Neural cell (in vitro differentiated cells): ENCODE results near the gene CEACAM6.

ENCODE experiments used
- POLR2AphosphoS5 ChIP-seq: IDR thresholded peaks from 2 replicates; pipeline ENCODE4 v1.6.1; 2012
- RAD21 ChIP-seq: fragments of 450-650 bp; conservative IDR thresholded peaks from 2 replicates; pipeline ENCODE4 v1.6.1; 2014; ENCODE audit warnings: antibody characterized with exemption, mild to moderate bottlenecking, moderate library complexity
- SMC3 ChIP-seq: fragments of 450-650 bp; conservative IDR thresholded peaks from 2 replicates; pipeline ENCODE4 v1.6.1; 2014; ENCODE audit warnings: antibody characterized with exemption, mild to moderate bottlenecking, moderate library complexity; ENCODE audit not compliant: poor library complexity
- TAF1 ChIP-seq: IDR thresholded peaks from 2 replicates; pipeline ENCODE4 v1.6.1; 2012; ENCODE audit warnings: low read depth
- TF ChIP-seq, protein P1 (sequence below): fragments of 450-650 bp; IDR thresholded peaks from 2 replicates; pipeline ENCODE4 v1.5.1; 2014; ENCODE audit warnings: antibody characterized with exemption, mild to moderate bottlenecking, moderate library complexity; ENCODE audit not compliant: poor library complexity, severe bottlenecking
- TF ChIP-seq, protein P2 (sequence below): IDR thresholded peaks from 2 replicates; pipeline ENCODE4 v1.6.1; 2012; ENCODE audit warnings: borderline replicate concordance

DNA sequence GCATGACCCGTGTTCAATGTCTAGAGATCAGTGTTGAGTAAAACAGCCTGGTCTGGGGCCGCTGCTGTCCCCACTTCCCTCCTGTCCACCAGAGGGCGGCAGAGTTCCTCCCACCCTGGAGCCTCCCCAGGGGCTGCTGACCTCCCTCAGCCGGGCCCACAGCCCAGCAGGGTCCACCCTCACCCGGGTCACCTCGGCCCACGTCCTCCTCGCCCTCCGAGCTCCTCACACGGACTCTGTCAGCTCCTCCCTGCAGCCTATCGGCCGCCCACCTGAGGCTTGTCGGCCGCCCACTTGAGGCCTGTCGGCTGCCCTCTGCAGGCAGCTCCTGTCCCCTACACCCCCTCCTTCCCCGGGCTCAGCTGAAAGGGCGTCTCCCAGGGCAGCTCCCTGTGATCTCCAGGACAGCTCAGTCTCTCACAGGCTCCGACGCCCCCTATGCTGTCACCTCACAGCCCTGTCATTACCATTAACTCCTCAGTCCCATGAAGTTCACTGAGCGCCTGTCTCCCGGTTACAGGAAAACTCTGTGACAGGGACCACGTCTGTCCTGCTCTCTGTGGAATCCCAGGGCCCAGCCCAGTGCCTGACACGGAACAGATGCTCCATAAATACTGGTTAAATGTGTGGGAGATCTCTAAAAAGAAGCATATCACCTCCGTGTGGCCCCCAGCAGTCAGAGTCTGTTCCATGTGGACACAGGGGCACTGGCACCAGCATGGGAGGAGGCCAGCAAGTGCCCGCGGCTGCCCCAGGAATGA, 48.4 kb upstream of the CEACAM6 start:
- TF ChIP-seq, protein P1, sequence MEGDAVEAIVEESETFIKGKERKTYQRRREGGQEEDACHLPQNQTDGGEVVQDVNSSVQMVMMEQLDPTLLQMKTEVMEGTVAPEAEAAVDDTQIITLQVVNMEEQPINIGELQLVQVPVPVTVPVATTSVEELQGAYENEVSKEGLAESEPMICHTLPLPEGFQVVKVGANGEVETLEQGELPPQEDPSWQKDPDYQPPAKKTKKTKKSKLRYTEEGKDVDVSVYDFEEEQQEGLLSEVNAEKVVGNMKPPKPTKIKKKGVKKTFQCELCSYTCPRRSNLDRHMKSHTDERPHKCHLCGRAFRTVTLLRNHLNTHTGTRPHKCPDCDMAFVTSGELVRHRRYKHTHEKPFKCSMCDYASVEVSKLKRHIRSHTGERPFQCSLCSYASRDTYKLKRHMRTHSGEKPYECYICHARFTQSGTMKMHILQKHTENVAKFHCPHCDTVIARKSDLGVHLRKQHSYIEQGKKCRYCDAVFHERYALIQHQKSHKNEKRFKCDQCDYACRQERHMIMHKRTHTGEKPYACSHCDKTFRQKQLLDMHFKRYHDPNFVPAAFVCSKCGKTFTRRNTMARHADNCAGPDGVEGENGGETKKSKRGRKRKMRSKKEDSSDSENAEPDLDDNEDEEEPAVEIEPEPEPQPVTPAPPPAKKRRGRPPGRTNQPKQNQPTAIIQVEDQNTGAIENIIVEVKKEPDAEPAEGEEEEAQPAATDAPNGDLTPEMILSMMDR, result no peak
- TF ChIP-seq SMC3 (no peak), TAF1 (no peak), POLR2AphosphoS5 (no peak), RAD21 (no peak)
- TF ChIP-seq, protein P2, sequence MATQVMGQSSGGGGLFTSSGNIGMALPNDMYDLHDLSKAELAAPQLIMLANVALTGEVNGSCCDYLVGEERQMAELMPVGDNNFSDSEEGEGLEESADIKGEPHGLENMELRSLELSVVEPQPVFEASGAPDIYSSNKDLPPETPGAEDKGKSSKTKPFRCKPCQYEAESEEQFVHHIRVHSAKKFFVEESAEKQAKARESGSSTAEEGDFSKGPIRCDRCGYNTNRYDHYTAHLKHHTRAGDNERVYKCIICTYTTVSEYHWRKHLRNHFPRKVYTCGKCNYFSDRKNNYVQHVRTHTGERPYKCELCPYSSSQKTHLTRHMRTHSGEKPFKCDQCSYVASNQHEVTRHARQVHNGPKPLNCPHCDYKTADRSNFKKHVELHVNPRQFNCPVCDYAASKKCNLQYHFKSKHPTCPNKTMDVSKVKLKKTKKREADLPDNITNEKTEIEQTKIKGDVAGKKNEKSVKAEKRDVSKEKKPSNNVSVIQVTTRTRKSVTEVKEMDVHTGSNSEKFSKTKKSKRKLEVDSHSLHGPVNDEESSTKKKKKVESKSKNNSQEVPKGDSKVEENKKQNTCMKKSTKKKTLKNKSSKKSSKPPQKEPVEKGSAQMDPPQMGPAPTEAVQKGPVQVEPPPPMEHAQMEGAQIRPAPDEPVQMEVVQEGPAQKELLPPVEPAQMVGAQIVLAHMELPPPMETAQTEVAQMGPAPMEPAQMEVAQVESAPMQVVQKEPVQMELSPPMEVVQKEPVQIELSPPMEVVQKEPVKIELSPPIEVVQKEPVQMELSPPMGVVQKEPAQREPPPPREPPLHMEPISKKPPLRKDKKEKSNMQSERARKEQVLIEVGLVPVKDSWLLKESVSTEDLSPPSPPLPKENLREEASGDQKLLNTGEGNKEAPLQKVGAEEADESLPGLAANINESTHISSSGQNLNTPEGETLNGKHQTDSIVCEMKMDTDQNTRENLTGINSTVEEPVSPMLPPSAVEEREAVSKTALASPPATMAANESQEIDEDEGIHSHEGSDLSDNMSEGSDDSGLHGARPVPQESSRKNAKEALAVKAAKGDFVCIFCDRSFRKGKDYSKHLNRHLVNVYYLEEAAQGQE, result no peak
